Kidney capillary endothelial cell (primary cell): Measurements from ENCODE around the gene PFN1.
"Not testable (repeated sequence)": the region's sequence is repeated elsewhere in the genome, so short reads cannot be mapped to it uniquely, and the experiment has no call there.

Source experiments
- DNase-seq: peaks from one replicate; pipeline ENCODE4 v3.0.0-alpha.2; 2018; ENCODE audit warnings: low spot score

The PFN1 gene

GRCh38 chr17:4921320-4921719 lies 27.0 kb downstream of the PFN1 start:
- DNase-seq, result no peak

- no peak for DNase-seq
These were observed 27.8 kb downstream of the PFN1 start for GRCh38 chr17:4920351-4921048.

GRCh38 chr17:4919511-4920047 lies 28.8 kb downstream of the PFN1 start:
- no peak for DNase-seq

GRCh38 chr17:4914551-4914950 lies 33.8 kb downstream of the PFN1 start:
- not testable (repeated sequence) for DNase-seq

- DNase-seq, result no peak
These were observed 34.3 kb downstream of the PFN1 start for GRCh38 chr17:4913994-4914393.

- peak; percentile 95 for DNase-seq
These were observed 39.4 kb downstream of the PFN1 start for GRCh38 chr17:4908711-4909496.

- no peak for DNase-seq
These were observed 40.0 kb downstream of the PFN1 start for GRCh38 chr17:4908301-4908700.

- not testable (repeated sequence) for DNase-seq
These were observed 41.7 kb downstream of the PFN1 start for GRCh38 chr17:4906642-4907041.

GRCh38 chr17:4903051-4903818 lies 45.1 kb downstream of the PFN1 start, which contains the start of gene CHRNE:
CHRNE (minus strand) TSS chr17:4903098; CDS start chr17:4903063, 35 bp downstream.
- peak; percentile 54 for DNase-seq

- DNase-seq, result no peak
These were observed 45.8 kb downstream of the PFN1 start for GRCh38 chr17:4902540-4902939.

GRCh38 chr17:4901648-4902344 lies 46.5 kb downstream of the PFN1 start:
- no peak for DNase-seq

- DNase-seq, result no peak
These were observed 47.2 kb downstream of the PFN1 start for GRCh38 chr17:4901108-4901647.

- peak; percentile 65 for DNase-seq
These were observed 47.9 kb downstream of the PFN1 start for GRCh38 chr17:4900231-4901107.

GRCh38 chr17:4899341-4900230 lies 48.7 kb downstream of the PFN1 start, which contains the start of gene C17orf107:
C17orf107 (plus strand) TSS chr17:4899536; CDS start chr17:4899763, 227 bp downstream.
- peak; percentile 68 for DNase-seq

GRCh38 chr17:4898927-4899326 lies 49.4 kb downstream of the PFN1 start:
- no peak for DNase-seq

- DNase-seq, result no peak
These were observed 50.0 kb downstream of the PFN1 start for GRCh38 chr17:4898351-4898750.

- no peak for DNase-seq
These were observed 50.5 kb downstream of the PFN1 start for GRCh38 chr17:4897785-4898184.

- DNase-seq, result no peak
These were observed 51.1 kb downstream of the PFN1 start for GRCh38 chr17:4897198-4897687.
